Tibial artery (tissue), 4 donors: ENCODE results near the gene CSF3R.

Experiments
- DNase-seq, 2 donors: peaks; one replicate each; pipeline ENCODE4 v3.0.0-alpha.2; 2019
- H3K27ac ChIP-seq, 2 donors: fragments of 200-600 bp; sonication (generic) in 1 of 2; 1 replicate in 1 of 2; 2 replicates in 1 of 2; pipeline ENCODE4 v1.5.1; 2018 to 2019; ENCODE audit warnings: mild to moderate bottlenecking in 1 of 2
- H3K27me3 ChIP-seq, 2 donors: fragments of 200-600 bp; sonication (generic) in 1 of 2; one replicate each; pipeline versions ENCODE4 v1.5.1 to v1.6.0; 2016 to 2019
- H3K36me3 ChIP-seq, 3 donors: fragments of 200-600 bp; sonication (generic) in 2 of 3; one replicate each; pipeline ENCODE4 v1.5.1; 2016 to 2019; ENCODE audit warnings: mild to moderate bottlenecking in 2 of 3
- H3K4me1 ChIP-seq, 4 donors: fragments of 200-600 bp; sonication (generic) in 2 of 4; 1 replicate in 3 of 4; 2 replicates in 1 of 4; pipeline ENCODE4 v1.5.1; 2016 to 2019
- H3K4me3 ChIP-seq, 2 donors: fragments of 200-600 bp; sonication (generic) in 1 of 2; 1 replicate in 1 of 2; 2 replicates in 1 of 2; pipeline ENCODE4 v1.5.1; 2018 to 2019; ENCODE audit warnings: mild to moderate bottlenecking in 2 of 2
- H3K9me3 ChIP-seq, 3 donors: fragments of 200-600 bp; sonication (generic) in 1 of 3; one replicate each; pipeline ENCODE4 v1.5.1; 2016 to 2019
- intact Hi-C: fragments of 100-400 bp; cut with DNase I; formaldehyde crosslinking; loops from one replicate; pipeline ENCODE4 v1.15.0; 2023; ENCODE audit warnings: low total_unique reads
- TF ChIP-seq, protein P1 (sequence below), 2 experiments: fragments of 200-600 bp in 1 of 2; fragments of 450-650 bp in 1 of 2; IDR thresholded peaks; one replicate each; pipeline ENCODE4 v1.5.1; 2017 to 2019; ENCODE audit warnings: antibody characterized with exemption in 2 of 2, mild to moderate bottlenecking in 1 of 2, moderate library complexity in 1 of 2

CSF3R gene

DNA sequence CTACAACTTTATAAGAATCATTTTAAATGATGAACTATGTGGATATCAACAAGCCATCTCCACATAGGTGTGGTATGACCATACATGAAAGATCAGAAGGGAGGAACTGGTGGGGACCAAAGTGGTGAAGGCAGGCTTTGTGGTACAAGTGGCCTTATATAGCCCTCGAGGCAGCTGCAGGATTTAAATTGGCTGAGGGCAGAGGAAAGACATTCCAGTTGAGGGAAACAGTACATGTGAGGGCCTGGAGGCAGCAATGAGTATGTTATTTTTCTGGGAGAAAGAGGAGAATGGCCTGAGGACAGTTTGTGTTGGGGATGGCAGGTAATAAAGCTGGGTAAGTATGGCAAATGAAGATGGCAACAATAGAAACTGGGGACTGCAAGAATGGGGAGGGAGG is 49.6 kb downstream of the CSF3R start:
- H3K27me3 ChIP-seq: no peaks in the 10 kb centered on the region
- no peak overlapping the region for H3K27ac ChIP-seq
- DNase-seq: no peak
- TF ChIP-seq, protein P1, sequence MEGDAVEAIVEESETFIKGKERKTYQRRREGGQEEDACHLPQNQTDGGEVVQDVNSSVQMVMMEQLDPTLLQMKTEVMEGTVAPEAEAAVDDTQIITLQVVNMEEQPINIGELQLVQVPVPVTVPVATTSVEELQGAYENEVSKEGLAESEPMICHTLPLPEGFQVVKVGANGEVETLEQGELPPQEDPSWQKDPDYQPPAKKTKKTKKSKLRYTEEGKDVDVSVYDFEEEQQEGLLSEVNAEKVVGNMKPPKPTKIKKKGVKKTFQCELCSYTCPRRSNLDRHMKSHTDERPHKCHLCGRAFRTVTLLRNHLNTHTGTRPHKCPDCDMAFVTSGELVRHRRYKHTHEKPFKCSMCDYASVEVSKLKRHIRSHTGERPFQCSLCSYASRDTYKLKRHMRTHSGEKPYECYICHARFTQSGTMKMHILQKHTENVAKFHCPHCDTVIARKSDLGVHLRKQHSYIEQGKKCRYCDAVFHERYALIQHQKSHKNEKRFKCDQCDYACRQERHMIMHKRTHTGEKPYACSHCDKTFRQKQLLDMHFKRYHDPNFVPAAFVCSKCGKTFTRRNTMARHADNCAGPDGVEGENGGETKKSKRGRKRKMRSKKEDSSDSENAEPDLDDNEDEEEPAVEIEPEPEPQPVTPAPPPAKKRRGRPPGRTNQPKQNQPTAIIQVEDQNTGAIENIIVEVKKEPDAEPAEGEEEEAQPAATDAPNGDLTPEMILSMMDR (IDR thresholded peaks at IDR 0.05): no peak
- peaks cover 15 to 54% (median 28%) of the 10 kb centered on the region in 3 donors for H3K36me3 ChIP-seq
- H3K9me3 ChIP-seq: no peaks in the 10 kb centered on the region
- no peaks in the 10 kb centered on the region for H3K4me1 ChIP-seq
- H3K4me3 ChIP-seq: no peak overlapping the region
- intact Hi-C loops: no loop called here

DNA sequence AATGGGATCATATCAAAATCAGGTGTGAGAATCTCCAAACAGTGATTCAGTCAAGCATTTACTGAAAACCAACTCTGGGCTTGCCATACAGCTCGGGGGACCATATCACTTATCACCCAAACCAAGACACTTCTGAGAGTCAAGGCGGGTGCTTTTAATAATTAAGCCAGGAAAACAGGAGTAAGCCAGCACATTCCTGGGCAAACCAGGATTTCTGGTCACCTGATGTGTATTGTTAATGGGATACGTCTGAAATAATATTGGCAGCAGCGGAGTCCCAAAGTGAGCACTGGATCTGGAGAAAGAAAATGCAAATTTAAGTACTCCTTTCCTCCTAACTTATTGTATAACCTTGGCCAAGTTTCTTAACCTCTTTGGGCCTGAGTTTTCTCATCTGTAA is 50.1 kb downstream of the CSF3R start:
- Histone ChIP-seq H3K4me1 (no peaks in the 10 kb centered on the region), H3K9me3 (no peaks in the 10 kb centered on the region), H3K36me3 (peaks cover 15 to 50% (median 24%) of the 10 kb centered on the region in 3 donors), H3K4me3 (no peak overlapping the region), H3K27ac (no peak overlapping the region), H3K27me3 (no peaks in the 10 kb centered on the region)
- intact Hi-C loops: no loop called here
- TF ChIP-seq, protein P1 (IDR thresholded peaks at IDR 0.05): no peak
- no peak for DNase-seq

DNA sequence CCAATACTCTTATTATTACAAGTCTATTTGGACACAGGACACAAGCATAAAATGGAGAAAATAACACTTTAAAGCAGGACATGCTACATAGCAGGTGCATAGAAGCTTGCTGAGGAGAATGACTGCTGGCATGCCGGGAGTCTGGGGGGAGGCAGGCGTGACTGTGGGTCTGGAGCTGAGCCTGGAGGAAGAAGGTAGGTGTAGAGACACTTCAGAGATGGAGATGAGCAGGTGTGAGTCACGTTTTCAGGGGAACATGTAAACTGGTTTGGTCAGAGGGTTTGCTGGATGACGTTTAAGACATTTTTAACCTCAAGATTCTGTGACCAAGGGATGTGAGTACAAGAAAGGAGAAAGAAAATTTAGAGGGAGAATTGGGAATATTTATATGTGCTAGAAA is 56.9 kb downstream of the CSF3R start:
- Histone ChIP-seq H3K9me3 (no peaks in the 10 kb centered on the region), H3K27me3 (no peaks in the 10 kb centered on the region), H3K36me3 (peaks cover 9 to 57% (median 25%) of the 10 kb centered on the region in 3 donors), H3K4me1 (no peaks in the 10 kb centered on the region), H3K4me3 (no peak overlapping the region), H3K27ac (no peak overlapping the region)
- TF ChIP-seq, protein P1 (IDR thresholded peaks at IDR 0.05): no peak
- intact Hi-C loops: no loop called here
- no peak for DNase-seq

DNA sequence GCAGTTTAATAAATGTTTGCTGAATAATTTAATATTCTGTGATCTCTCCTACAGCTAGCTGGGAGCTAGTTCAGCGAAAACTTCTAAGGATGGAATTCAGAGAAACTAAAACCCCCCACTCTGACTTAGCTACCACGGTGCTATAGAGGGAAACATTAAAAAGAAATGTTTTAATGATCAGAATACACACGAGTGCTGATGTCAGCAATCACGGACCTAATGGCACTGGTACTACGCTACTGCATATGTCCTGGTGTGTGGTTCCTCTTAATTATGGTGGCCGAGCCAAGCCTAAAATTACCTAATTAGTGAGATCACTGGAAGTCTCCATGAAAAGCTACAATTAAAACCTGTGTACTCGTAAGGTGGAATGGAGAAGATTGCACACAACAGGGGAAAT is 61.1 kb downstream of the CSF3R start:
- intact Hi-C loops: loop anchor here (2.0 kb wide), 1 partner anchor 79 kb away; no protein-coding TSS in a partner anchor
- Histone ChIP-seq H3K36me3 (peaks cover 8 to 68% (median 27%) of the 10 kb centered on the region in 3 donors), H3K27me3 (no peaks in the 10 kb centered on the region), H3K4me1 (peaks cover 0 to 5% (median 2%) of the 10 kb centered on the region in 4 donors), H3K9me3 (no peaks in the 10 kb centered on the region), H3K27ac (no peak overlapping the region), H3K4me3 (no peak overlapping the region)
- TF ChIP-seq, protein P1 (IDR thresholded peaks at IDR 0.05): no peak
- no peak for DNase-seq

DNA sequence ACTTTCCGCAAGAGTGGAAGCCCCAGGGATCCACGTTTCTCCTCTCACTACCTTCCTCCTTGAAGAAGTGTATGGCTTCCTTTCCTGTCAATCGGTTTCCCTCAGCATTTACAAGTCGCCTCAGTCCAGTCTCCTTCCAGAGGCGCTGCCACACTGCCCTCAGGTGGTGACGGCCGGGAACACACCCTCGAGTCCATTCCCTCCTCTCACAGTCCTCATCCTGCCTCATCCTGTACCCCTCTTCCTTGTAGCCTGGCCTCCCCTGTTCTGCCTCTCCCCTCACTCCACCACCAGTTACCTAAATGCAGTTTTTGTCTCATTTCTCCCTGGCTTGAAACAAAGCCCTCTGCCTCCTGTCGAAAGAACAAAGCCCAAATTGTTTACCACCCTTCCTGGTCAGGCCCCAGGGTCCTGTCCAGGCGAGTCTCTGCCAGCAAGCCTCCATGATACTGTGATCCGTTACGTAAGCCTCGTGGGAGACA is 61.8 kb downstream of the CSF3R start:
- Histone ChIP-seq H3K36me3 (peaks cover 8 to 70% (median 27%) of the 10 kb centered on the region in 3 donors), H3K27me3 (no peaks in the 10 kb centered on the region), H3K9me3 (no peaks in the 10 kb centered on the region), H3K4me3 (no peak overlapping the region), H3K27ac (no peak overlapping the region), H3K4me1 (peaks cover 0 to 5% (median 2%) of the 10 kb centered on the region in 4 donors)
- peak; percentile 82 to 93 for DNase-seq
- intact Hi-C loops: loop anchor here (2.0 kb wide), 1 partner anchor 78 kb away; no protein-coding TSS in a partner anchor
- TF ChIP-seq, protein P1 (IDR thresholded peaks at IDR 0.05): peak; percentile 92 to 93
